HS-27A (cell line): ENCODE results near the gene WIPF3.
A peak's percentile ranks its signal among the peaks of the same experiment; 100 is the strongest.

ENCODE experiments used
- DNase-seq: peaks from one replicate; pipeline ENCODE4 v3.0.0-alpha.2; 2012; ENCODE audit warnings: low read depth, missing footprints

Gene WIPF3

GRCh38 chr7:29847916-29848315 lies 41.6 kb downstream of the WIPF3 start:
- no peak for DNase-seq

- no peak for DNase-seq
Observed at GRCh38 chr7:29848941-29849340, 42.6 kb downstream of the WIPF3 start.

GRCh38 chr7:29851487-29851886 lies 45.2 kb downstream of the WIPF3 start:
- DNase-seq: no peak

GRCh38 chr7:29852457-29852856 lies 46.1 kb downstream of the WIPF3 start:
- DNase-seq: no peak

GRCh38 chr7:29853072-29853471 lies 46.8 kb downstream of the WIPF3 start:
- DNase-seq: no peak

GRCh38 chr7:29853789-29854188 lies 47.5 kb downstream of the WIPF3 start:
- DNase-seq: no peak

GRCh38 chr7:29854257-29854938 lies 48.1 kb downstream of the WIPF3 start:
- no peak for DNase-seq

GRCh38 chr7:29857654-29858053 lies 51.3 kb downstream of the WIPF3 start:
- DNase-seq: no peak

GRCh38 chr7:29858191-29858951 lies 52.1 kb downstream of the WIPF3 start:
- DNase-seq: no peak

GRCh38 chr7:29859104-29859503 lies 52.8 kb downstream of the WIPF3 start:
- no peak for DNase-seq

GRCh38 chr7:29859524-29860185 lies 53.3 kb downstream of the WIPF3 start:
- DNase-seq: no peak

GRCh38 chr7:29860186-29860585 lies 53.9 kb downstream of the WIPF3 start:
- DNase-seq: no peak

- DNase-seq: no peak
Observed at GRCh38 chr7:29861884-29862283, 55.6 kb downstream of the WIPF3 start.

- no peak for DNase-seq
Observed at GRCh38 chr7:29864656-29865055, 58.3 kb downstream of the WIPF3 start.

GRCh38 chr7:29865526-29865925 lies 59.2 kb downstream of the WIPF3 start:
- DNase-seq: peak; percentile 66

- DNase-seq: no peak
Observed at GRCh38 chr7:29866490-29866930, 60.2 kb downstream of the WIPF3 start.

- no peak for DNase-seq
Observed at GRCh38 chr7:29871787-29872398, 65.6 kb downstream of the WIPF3 start.

- no peak for DNase-seq
Observed at GRCh38 chr7:29873644-29874294, 67.5 kb downstream of the WIPF3 start.

GRCh38 chr7:29875741-29876140 lies 69.4 kb downstream of the WIPF3 start:
- no peak for DNase-seq

GRCh38 chr7:29877196-29877595 lies 70.9 kb downstream of the WIPF3 start:
- DNase-seq: no peak

- DNase-seq: no peak
Observed at GRCh38 chr7:29878081-29878688, 71.9 kb downstream of the WIPF3 start.

- no peak for DNase-seq
Observed at GRCh38 chr7:29879609-29880008, 73.3 kb downstream of the WIPF3 start.
